Keratinocyte (primary cell): ENCODE results near the gene DESI2.

Experiments used
- CTCF ChIP-seq, 3 experiments: IDR thresholded peaks in 1 of 3; conservative IDR thresholded peaks in 1 of 3; optimal IDR thresholded peaks in 1 of 3; 2 replicates in 2 of 3; 3 replicates in 1 of 3; pipeline versions ENCODE3 to v1.5.1; 2011; ENCODE audit warnings: low read length in 3 of 3, mild to moderate bottlenecking in 3 of 3, moderate library complexity in 2 of 3, control low read depth in 1 of 3, inconsistent platforms in 1 of 3; ENCODE audit not compliant: insufficient read depth in 2 of 3; ENCODE audit errors: extremely low read depth in 1 of 3
- EZH2 ChIP-seq: IDR thresholded peaks from one replicate; pipeline ENCODE4 v1.6.1; 2012; ENCODE audit warnings: inconsistent platforms, mild to moderate bottlenecking, low read length, moderate library complexity

GRCh38 chr1:244674446-244674845, 21.5 kb downstream of the DESI2 start:
- TF ChIP-seq EZH2: no peak
- no peak for TF ChIP-seq CTCF (optimal IDR thresholded peaks at IDR 0.05 in 1 of 3, IDR thresholded peaks at IDR 0.05 in 1 of 3, conservative IDR thresholded peaks at IDR 0.05 in 1 of 3; ENCODE audit: extremely low read depth in 1 of 3, insufficient read depth in 2 of 3, low read length in 3 of 3)
